ENCODE measurements around the gene PLET1. TPM values are rescaled to one million over a fixed set of nuclear protein-coding genes. Genes with fewer than 3 reads are reported as not detected.

The PLET1 gene
- total RNA-seq, 1 experiment from 2014 or later: not detected

GRCh38 chr11:112289588-112290492, 29.2 kb upstream of the PLET1 start (continued):
- TF ChIP-seq ELF1 (IDR thresholded peaks at IDR 0.05; ENCODE audit: borderline replicate concordance, low read depth) (no peak), EZH2 (IDR thresholded peaks at IDR 0.05) (no peak), ATF3 (IDR thresholded peaks at IDR 0.05) (no peak), MAX (IDR thresholded peaks at IDR 0.05) (peak; percentile 76)

- Histone ChIP-seq H3K9me3 (ENCODE audit: control insufficient read depth in 1 of 2, insufficient read depth in 1 of 2, low read depth in 1 of 2, low read length in 2 of 2) (no peaks in the 10 kb centered on the region), H3K9ac (ENCODE audit: low read length) (no peak overlapping the region), H4K20me1 (ENCODE audit: insufficient read depth) (no peaks in the 10 kb centered on the region), H3K36me3 (ENCODE audit: control insufficient read depth in 1 of 2, insufficient read depth in 2 of 2, low read length in 2 of 2) (no peaks in the 10 kb centered on the region), H3K79me2 (ENCODE audit: insufficient read depth, low read length) (no peaks in the 10 kb centered on the region), H3K4me2 (ENCODE audit: low read length) (no peak overlapping the region), H3K4me1 (ENCODE audit: control insufficient read depth in 1 of 2, insufficient read depth in 2 of 2, low read length in 2 of 2) (peaks cover 0 to 22% of the 10 kb centered on the region in 2 experiments; a peak in 3 of 4 replicates), H2AFZ (ENCODE audit: low read depth, low read length, poor library complexity, severe bottlenecking) (no peak overlapping the region), H3K27me3 (ENCODE audit: insufficient read depth, low read length) (no peaks in the 10 kb centered on the region), H3K27ac (ENCODE audit: low read depth, low read length) (no peak overlapping the region), H3K9me2 (ENCODE audit: insufficient read depth) (no peaks in the 10 kb centered on the region), H3K4me3 (replicated peaks in 1 of 2; ENCODE audit: low read depth in 1 of 2, low read length in 2 of 2) (no peak overlapping the region)
- intact Hi-C loops (cut with micrococcal nuclease): loop anchor here (5.0 kb wide), 1 partner anchor 1974 kb away; no protein-coding TSS in a partner anchor
- ChIA-PET POLR2A (no interaction called here), RAD21 (ENCODE audit: low non-redundant PET in 1 of 2, low total read pairs in 2 of 2, uncharacterized antibody in 2 of 2, unreplicated experiment in 2 of 2) (no interaction called here), CTCF (interaction anchor here (1.7 kb wide), 1 partner anchor 8 kb away, joined by 11 read pairs; no protein-coding TSS in a partner anchor)
- BruUV-seq (replicated peaks): no TSS peak
- DNase-seq (ENCODE audit: low read depth, low spot score): no peak
- ATAC-seq: no peak
- no peak for TF ChIP-seq CTCF (IDR thresholded peaks at IDR 0.05 in 2 of 3, conservative IDR thresholded peaks at IDR 0.05 in 1 of 3; ENCODE audit: borderline replicate concordance in 1 of 3, insufficient read depth in 1 of 3, low read depth in 2 of 3, low read length in 2 of 3)
- TF ChIP-seq RAD21 (IDR thresholded peaks at IDR 0.05; ENCODE audit: low read depth): no peak
- TF ChIP-seq ZBTB33 (IDR thresholded peaks at IDR 0.05; ENCODE audit: extremely low read depth, insufficient replicate concordance, low read length): no peak
- no peak for TF ChIP-seq POLR2AphosphoS5 (IDR thresholded peaks at IDR 0.05; ENCODE audit: low read depth, low read length)
- TF ChIP-seq SP1 (IDR thresholded peaks at IDR 0.05; ENCODE audit: low read depth): no peak
- no peak for TF ChIP-seq JUND (IDR thresholded peaks at IDR 0.05)
- TF ChIP-seq MAX (IDR thresholded peaks at IDR 0.05): no peak
- TF ChIP-seq SIN3A (IDR thresholded peaks at IDR 0.05; ENCODE audit: low read depth): no peak
- TF ChIP-seq ZNF274 (IDR thresholded peaks at IDR 0.05; ENCODE audit: low read depth, low read length): no peak
- no peak for TF ChIP-seq ATF3 (IDR thresholded peaks at IDR 0.05)
- TF ChIP-seq YY1 (IDR thresholded peaks at IDR 0.05; ENCODE audit: extremely low read depth, insufficient replicate concordance, low read depth, low read length): no peak
- TF ChIP-seq FOSL1 (IDR thresholded peaks at IDR 0.05; ENCODE audit: low read depth): no peak
- no peak for TF ChIP-seq SRF (IDR thresholded peaks at IDR 0.05; ENCODE audit: low read depth)
- TF ChIP-seq TCF7L2 (IDR thresholded peaks at IDR 0.05; ENCODE audit: borderline replicate concordance, extremely low read depth, insufficient read depth, insufficient read length): no peak
- no peak for TF ChIP-seq EZH2phosphoT487 (IDR thresholded peaks at IDR 0.05; ENCODE audit: borderline replicate concordance)
- TF ChIP-seq CEBPB (IDR thresholded peaks at IDR 0.05; ENCODE audit: low read depth): no peak
These were observed 27.4 kb upstream of the PLET1 start for GRCh38 chr11:112288021-112288420.

Data from HCT116 (cell line).